Osteocyte (in vitro differentiated cells): ENCODE measurements around the gene ITPR1. TPM values are rescaled to one million over a fixed set of nuclear protein-coding genes. Genes with fewer than 3 reads are reported as not detected.

Source experiments
- DNase-seq: peaks from one replicate; pipeline ENCODE4 v3.0.0; 2021; ENCODE audit warnings: mixed read lengths; ENCODE audit not compliant: unreplicated experiment; ENCODE audit errors: extremely low spot score
- H3K27ac Mint-ChIP-seq: one replicate; pipeline ENCODE4 v1.8.0; 2021; ENCODE audit warnings: mild to moderate bottlenecking, mixed read lengths; ENCODE audit not compliant: unreplicated experiment
- H3K27me3 Mint-ChIP-seq: one replicate; pipeline ENCODE4 v1.8.0; 2021; ENCODE audit warnings: mixed read lengths; ENCODE audit not compliant: unreplicated experiment
- H3K36me3 Mint-ChIP-seq: one replicate; pipeline ENCODE4 v1.8.0; 2021; ENCODE audit warnings: mixed read lengths; ENCODE audit not compliant: unreplicated experiment
- H3K4me1 Mint-ChIP-seq: one replicate; pipeline ENCODE4 v1.8.0; 2021; ENCODE audit warnings: mixed read lengths; ENCODE audit not compliant: unreplicated experiment
- H3K4me3 Mint-ChIP-seq: one replicate; pipeline ENCODE4 v1.8.0; 2021; ENCODE audit warnings: mild to moderate bottlenecking, moderate library complexity, mixed read lengths; ENCODE audit not compliant: unreplicated experiment
- H3K9me3 Mint-ChIP-seq: one replicate; pipeline ENCODE4 v1.8.0; 2021; ENCODE audit warnings: mixed read lengths; ENCODE audit not compliant: unreplicated experiment
- total RNA-seq: library from RNA; stranded (reverse); gene quantifications from 2 replicates; pipeline ENCODE4 v1.2.1, GENCODE V29; 2021
- TF ChIP-seq, protein P1 (sequence below): fragments of 200-600 bp; sonication (generic); IDR thresholded peaks from 2 replicates; pipeline ENCODE4 v1.5.0; 2021; ENCODE audit warnings: antibody characterized with exemption, mild to moderate bottlenecking, moderate library complexity

The ITPR1 gene
- total RNA-seq, 1 donor from 2014 or later, result 34.3 TPM

DNA sequence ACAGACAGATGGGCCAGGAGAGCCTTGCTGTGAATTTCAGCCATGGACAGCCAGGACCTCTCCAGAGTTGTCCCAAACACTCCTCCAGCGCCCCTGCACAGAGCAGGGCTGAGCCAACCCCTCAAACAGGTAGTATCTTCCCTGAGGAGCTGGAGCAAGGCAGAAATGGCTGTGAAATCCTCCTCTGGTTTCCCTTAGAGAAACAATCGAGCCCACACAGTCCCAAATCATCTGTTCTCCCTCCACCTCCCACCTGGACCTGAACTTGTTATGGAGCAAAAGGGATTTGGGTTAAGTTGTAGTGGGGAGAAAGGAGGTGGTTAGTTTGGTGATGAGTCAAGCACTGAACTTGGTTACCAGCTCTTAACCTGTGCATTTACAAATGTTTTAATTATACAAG is 280.4 kb downstream of the ITPR1 start:
- no peak for DNase-seq
- TF ChIP-seq, protein P1, sequence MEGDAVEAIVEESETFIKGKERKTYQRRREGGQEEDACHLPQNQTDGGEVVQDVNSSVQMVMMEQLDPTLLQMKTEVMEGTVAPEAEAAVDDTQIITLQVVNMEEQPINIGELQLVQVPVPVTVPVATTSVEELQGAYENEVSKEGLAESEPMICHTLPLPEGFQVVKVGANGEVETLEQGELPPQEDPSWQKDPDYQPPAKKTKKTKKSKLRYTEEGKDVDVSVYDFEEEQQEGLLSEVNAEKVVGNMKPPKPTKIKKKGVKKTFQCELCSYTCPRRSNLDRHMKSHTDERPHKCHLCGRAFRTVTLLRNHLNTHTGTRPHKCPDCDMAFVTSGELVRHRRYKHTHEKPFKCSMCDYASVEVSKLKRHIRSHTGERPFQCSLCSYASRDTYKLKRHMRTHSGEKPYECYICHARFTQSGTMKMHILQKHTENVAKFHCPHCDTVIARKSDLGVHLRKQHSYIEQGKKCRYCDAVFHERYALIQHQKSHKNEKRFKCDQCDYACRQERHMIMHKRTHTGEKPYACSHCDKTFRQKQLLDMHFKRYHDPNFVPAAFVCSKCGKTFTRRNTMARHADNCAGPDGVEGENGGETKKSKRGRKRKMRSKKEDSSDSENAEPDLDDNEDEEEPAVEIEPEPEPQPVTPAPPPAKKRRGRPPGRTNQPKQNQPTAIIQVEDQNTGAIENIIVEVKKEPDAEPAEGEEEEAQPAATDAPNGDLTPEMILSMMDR, result no peak
- Mint-ChIP-seq H3K4me1 (peaks cover 11% of the 10 kb centered on the region), H3K4me3 (no peak overlapping the region), H3K27ac (no peak overlapping the region), H3K27me3 (no peaks in the 10 kb centered on the region), H3K9me3 (no peaks in the 10 kb centered on the region), H3K36me3 (peaks cover 6% of the 10 kb centered on the region)

DNA sequence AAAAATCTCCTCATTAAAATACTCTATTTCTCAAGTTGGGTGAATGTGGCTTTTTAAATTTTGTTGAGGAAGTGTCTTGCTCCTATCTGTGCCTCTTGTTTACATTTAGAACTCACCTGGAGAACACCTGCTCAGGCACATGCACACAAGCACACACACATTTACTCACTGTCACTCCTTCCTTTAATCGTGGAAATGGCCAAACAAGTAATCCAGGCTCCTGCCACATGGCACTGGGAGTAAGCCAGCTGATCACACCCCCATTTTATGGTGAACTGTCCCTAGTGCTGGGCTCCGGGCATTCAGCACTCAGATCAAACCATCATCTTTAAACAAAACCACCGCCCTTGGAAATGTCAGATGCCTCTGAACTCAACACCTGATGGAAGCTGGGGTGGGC is 281.4 kb downstream of the ITPR1 start:
- Mint-ChIP-seq H3K36me3 (peaks cover 6% of the 10 kb centered on the region), H3K4me1 (peaks cover 11% of the 10 kb centered on the region), H3K27ac (no peak overlapping the region), H3K9me3 (no peaks in the 10 kb centered on the region), H3K4me3 (no peak overlapping the region), H3K27me3 (no peaks in the 10 kb centered on the region)
- DNase-seq, result no peak
- TF ChIP-seq, protein P1, result no peak

DNA sequence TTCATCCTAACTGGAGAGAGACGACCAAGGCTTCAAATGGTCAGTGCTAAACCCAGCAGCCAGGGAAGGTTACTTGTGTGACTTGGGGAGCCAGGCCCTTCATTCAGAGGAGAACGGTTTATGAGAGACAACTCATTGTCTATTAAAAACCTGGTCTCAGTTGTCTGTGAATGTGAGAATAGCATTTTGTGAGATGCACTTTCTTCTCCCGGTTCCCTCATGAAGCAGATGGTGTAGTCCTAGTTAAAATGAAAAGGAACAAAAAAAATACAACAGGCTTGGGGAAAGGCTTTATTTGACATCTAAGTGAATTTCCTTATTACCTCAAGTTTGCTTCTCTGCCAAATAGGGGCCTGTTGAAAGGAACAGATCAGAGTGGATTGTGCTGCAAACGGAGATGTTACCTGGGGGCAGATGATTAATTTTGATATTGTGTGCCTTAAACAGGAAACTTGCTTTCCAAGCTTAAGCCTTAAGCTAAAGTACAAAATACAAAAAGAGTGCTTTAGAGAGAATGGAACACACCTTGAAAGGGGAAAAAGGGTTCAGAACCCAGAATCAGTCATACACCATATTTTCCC is 283.3 kb downstream of the ITPR1 start:
- no peak overlapping the region for H3K27ac Mint-ChIP-seq
- no peak for DNase-seq
- peaks cover 9% of the 10 kb centered on the region for H3K36me3 Mint-ChIP-seq
- no peaks in the 10 kb centered on the region for H3K27me3 Mint-ChIP-seq
- H3K9me3 Mint-ChIP-seq, result no peaks in the 10 kb centered on the region
- H3K4me1 Mint-ChIP-seq, result peaks cover 11% of the 10 kb centered on the region
- TF ChIP-seq, protein P1, result no peak
- H3K4me3 Mint-ChIP-seq, result no peak overlapping the region

DNA sequence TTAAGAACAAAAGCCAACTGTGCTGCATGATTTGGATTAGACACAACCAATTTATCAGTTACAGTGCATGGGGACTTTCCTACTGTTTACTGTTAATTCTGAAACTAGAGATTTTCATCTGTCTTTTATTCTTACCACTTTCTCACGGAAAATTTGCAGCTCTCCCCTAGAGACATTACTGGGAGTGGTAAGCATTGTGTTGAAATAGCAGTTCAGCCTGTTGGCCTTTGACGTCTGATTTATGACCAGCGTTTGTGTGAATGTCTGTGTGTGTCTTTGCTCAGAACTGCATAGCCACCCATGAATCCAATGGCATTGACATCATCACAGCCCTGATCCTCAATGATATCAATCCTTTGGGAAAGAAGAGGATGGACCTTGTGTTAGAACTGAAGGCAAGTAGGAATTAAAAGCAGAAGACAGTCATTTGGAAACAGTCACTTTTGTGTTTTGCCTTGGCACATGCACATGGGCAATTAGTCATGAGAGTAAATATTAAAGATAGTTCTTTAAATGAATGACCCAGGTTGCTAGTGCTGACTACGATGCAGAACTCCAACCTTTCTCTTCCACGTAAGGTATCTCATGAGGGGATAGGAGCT is 283.9 kb downstream of the ITPR1 start:
- peaks cover 9% of the 10 kb centered on the region for H3K4me1 Mint-ChIP-seq
- no peaks in the 10 kb centered on the region for H3K27me3 Mint-ChIP-seq
- no peak for DNase-seq
- H3K27ac Mint-ChIP-seq, result no peak overlapping the region
- H3K9me3 Mint-ChIP-seq, result no peaks in the 10 kb centered on the region
- no peak overlapping the region for H3K4me3 Mint-ChIP-seq
- peaks cover 9% of the 10 kb centered on the region for H3K36me3 Mint-ChIP-seq
- TF ChIP-seq, protein P1, result no peak

DNA sequence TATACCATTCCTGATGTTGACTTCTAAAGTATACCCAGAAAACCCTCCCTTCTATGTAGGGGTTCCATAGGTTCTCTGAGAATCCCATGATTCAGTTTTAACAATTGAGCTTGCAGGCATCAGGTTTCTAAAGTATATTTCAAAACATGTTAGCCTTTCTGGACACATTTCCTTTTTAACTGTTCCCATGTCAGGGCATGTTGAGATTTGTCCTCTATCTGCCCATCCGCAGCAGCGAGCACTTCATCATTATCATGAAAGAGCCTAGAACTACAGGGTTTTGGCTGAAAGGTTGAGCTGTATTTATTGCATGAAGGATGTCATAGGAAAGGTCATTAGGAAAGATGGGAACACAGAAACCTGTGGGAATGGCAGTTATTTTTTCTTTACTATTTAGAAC is 285.0 kb downstream of the ITPR1 start:
- Mint-ChIP-seq H3K4me3 (no peak overlapping the region), H3K4me1 (peaks cover 3% of the 10 kb centered on the region), H3K27ac (no peak overlapping the region), H3K36me3 (peaks cover 9% of the 10 kb centered on the region), H3K9me3 (no peaks in the 10 kb centered on the region), H3K27me3 (no peaks in the 10 kb centered on the region)
- DNase-seq, result no peak
- TF ChIP-seq, protein P1, result no peak
